ENCODE measurements around the gene TBC1D5. TPM values are rescaled to one million over a fixed set of nuclear protein-coding genes. Genes with fewer than 3 reads are reported as not detected.

Gene TBC1D5
- total RNA-seq, 1 experiment from 2014 or later = 88.0 TPM

DNA sequence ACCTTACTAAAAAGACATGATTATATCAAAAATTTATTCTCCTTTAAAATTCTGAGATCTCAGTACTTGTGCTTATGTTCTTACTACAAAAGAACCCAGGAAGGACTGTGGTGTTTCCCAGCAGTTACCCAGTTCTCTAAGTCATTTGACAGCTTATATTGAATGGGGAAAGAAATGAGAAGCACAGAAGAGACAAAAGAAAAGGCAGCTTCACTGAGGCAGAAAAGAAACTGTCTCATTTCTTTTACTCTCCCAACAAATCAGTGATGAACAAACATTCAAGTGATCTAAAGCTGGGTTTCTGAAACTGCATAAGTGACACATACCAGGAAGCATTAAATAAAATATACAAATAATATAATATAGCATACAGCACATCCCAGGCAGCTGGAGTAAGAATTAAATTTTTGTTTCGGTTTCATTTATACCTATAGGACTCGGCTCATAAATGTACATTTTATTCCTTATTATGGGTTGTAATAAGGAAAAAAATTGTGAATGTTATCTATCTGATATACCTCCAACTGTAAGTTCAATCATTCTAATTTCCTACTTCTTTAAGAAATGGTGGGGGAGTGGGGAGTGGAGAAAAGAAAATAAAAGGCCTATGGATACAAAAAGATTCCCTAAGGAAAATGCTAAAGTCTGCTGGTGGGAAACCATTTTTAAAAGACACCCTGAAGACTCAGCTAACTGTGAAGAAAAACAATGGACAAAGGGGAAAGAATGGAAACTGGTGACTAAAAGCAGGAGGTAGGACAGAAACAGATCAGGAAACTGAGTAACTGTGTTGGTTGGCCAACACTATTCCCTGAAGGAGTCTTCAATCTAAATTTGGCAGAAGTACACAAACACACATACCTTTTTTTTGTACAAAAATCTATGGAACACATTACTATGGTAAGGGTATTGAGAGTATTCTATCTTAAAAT lies 156.8 kb downstream of the TBC1D5 start:
- peak; percentile 61 for DNase-seq (ENCODE audit: low read depth, low spot score)

DNA sequence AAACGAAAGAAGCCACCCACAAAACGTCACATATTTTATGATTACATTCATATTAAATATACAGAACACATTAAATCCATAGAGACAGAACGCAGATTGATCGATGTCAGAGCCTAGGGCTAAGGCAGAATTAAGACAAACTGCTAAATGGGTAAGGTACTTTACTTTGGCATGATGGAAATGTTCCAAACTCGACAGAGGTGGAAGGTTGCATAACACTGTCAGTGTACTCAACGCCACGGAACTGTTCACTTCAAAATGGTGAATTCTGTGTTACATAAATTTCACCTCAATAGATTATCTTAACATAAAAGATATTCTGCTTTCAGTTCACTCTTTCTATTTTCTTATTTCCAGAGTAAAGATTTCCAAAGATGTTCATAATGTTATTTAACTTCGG lies 158.4 kb downstream of the TBC1D5 start:
- DNase-seq (ENCODE audit: low read depth, low spot score) = no peak
- in situ Hi-C loops (cut with HindIII; ENCODE audit: low pct_unique_long_range_greater_than_20kb, low sequenced_read_pairs) = no loop called here

More for the DNA sequence above, 156.8 kb downstream of the TBC1D5 start:
- in situ Hi-C loops (cut with HindIII; ENCODE audit: low pct_unique_long_range_greater_than_20kb, low sequenced_read_pairs) = no loop called here

DNA sequence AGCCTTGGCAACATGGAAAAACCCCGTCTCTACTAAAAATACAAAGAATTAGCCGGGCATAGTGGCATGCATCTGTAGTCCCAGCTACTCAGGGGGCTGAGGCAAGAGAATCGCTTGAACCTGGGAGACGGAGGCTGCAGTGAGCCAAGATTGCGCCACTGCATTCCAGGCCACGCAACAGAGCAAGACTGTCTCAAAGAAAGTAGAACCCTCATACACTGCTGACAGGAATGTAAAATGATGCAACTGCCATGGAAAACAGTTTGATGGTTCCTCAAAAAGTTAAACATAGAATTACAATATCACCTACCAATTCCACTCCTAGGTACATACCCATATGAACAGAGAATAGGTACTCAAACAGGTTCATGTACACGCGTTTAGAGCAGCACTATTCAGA lies 158.9 kb downstream of the TBC1D5 start:
- in situ Hi-C loops (cut with HindIII; ENCODE audit: low pct_unique_long_range_greater_than_20kb, low sequenced_read_pairs) = no loop called here
- no peak for DNase-seq (ENCODE audit: low read depth, low spot score)

DNA sequence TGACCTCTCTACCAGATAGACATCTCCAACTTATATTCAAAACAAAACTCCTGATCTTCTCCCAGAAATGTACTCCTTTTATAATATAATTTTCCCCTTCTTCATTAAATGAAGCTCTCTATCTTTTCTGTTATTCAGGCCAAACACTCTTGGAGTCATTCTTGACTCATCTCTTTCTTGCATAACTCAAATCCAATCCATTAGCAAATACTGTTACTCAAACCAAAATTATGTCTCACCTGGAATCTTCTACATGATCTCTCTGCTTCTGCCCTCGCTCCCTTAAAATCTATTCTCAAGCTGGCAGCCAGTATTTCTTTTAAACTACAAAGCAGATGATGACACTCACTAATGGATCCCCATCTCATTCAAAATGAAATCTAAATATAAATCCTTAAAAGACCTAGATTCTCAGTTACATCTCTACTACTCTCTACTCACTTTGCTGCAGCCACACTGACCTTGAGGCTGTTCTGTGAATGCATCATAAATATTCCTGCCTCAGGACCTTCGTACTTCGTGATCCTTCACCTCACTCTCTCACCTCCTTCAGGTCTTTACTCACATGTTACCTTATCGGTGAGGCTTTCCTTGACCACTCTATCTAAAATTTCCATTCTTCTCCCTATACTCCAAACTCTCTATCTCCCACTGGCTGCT lies 160.9 kb downstream of the TBC1D5 start:
- no peak for DNase-seq (ENCODE audit: low read depth, low spot score)
- in situ Hi-C loops (cut with HindIII; ENCODE audit: low pct_unique_long_range_greater_than_20kb, low sequenced_read_pairs) = no loop called here

DNA sequence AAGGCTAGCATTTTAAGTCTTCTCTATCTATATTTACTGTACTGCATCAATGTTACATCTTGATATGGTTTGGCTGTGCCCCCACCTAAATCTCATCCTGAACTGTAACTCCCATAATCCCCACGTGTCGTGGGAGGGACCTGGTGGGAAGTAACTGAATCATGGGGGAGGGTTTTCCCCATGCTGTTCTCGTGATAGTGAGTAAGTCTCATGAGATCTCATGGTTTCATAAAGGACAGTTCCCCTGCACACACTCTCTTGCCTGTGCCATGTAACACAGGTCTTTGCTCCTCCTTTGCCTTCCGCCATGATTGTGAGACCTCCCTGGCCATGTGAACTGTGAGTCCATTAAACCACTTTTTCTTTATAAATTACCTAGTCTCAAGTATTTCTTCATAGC lies 161.5 kb downstream of the TBC1D5 start:
- DNase-seq (ENCODE audit: low read depth, low spot score) = no peak
- in situ Hi-C loops (cut with HindIII; ENCODE audit: low pct_unique_long_range_greater_than_20kb, low sequenced_read_pairs) = no loop called here

DNA sequence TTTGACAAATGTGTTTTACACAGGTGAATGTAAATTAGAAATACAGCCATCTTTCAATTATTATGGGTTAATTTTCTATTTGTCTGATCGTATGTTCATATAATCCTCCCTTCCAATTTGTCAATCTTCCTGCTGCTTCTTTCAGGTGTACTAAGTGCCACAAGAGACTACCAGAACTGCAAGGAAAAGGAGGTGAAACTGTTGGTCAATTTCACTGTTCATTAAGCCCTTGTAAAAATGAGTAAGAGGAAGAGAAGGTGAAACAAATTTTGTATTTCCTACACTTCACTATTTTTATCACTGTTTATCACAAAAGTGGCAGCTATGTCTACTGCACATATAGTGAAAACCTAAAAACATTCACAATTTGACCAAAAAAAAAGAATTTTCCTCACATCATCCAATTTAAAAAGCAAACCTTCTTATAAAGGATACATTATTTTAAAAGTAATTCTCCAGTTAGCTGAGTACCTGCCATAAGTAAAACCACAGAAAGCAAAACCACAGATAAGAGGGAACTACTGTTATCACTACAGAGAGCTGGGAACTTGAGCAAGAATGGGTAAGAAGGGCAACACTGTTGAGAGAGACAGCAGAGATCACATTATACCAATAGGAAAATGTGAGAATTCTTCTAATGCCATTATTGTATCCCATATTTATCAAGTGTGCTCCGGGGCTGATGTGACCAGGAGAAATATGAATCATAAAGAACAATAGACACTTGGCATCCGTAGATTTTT lies 163.0 kb downstream of the TBC1D5 start:
- in situ Hi-C loops (cut with HindIII; ENCODE audit: low pct_unique_long_range_greater_than_20kb, low sequenced_read_pairs) = no loop called here
- peak; percentile 56 for DNase-seq (ENCODE audit: low read depth, low spot score)

DNA sequence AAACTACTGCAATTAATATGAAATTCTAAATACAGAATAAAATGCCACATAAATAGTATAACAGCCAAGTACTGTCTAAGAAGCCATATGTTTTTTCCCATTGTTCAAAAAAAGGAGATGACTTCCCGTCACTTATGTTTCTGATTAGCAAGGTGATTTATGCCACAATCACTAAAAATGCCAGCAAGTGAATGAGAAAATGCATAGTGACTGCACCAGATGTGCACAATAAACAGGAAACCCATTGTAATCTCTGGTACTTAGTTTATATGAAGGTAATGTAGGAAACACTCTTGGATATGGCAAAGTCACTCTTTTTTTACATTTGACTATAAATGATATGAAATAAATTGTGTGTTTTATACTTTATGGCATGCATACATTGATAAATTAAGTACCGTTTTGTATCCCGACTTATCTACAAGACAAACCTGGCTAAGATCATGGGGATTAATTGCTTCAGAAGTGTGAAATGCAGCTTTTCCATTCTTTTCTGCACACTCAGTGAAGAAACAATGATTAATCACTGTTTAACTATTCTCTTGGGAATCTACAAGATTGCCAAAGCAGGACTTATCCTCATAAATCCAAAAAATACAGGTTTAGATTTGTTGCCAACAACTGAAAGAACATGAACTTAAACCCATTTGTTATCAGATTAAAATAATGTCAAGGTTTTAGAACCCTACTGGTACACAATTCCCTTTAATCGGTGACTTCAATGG lies 164.5 kb downstream of the TBC1D5 start:
- no peak for DNase-seq (ENCODE audit: low read depth, low spot score)
- in situ Hi-C loops (cut with HindIII; ENCODE audit: low pct_unique_long_range_greater_than_20kb, low sequenced_read_pairs) = no loop called here

DNA sequence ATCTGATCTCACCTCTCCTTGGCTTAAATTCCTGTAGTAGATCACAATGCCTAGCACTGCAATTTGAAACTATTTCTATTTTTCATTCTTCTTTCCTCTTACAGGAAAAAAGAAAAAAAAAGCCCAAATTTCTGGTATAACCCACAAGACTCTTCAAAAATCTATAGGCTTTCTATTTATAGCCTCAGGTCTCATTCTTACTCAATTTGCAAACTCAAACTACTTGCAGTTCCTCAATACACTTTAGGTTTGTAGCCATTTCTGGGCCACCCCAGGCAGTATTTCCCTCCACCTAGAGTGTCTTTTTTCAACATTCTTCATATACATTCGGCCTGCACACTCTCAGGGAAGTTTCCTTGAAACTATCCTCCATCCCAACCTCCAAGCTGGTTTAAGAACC lies 169.0 kb downstream of the TBC1D5 start:
- no peak for DNase-seq (ENCODE audit: low read depth, low spot score)
- in situ Hi-C loops (cut with HindIII; ENCODE audit: low pct_unique_long_range_greater_than_20kb, low sequenced_read_pairs) = no loop called here

DNA sequence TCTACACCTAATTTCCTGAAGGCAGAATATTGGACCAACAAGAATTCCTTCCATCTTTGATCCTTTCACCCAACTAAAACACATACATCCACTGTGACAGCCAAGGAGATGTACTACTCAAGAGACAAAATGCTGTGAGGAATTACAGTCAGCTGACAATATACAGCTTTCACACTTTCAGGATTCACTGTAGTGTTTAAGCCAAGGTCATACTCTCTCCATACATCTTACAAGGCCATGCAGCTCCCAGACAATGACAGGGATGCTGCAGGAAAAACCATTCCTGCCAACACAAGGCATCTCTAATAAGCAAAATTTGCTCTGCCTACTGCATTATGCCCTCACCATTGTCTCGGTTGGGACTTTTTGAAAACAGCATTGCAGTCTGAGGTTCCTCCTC lies 170.7 kb downstream of the TBC1D5 start:
- in situ Hi-C loops (cut with HindIII; ENCODE audit: low pct_unique_long_range_greater_than_20kb, low sequenced_read_pairs) = no loop called here
- no peak for DNase-seq (ENCODE audit: low read depth, low spot score)

DNA sequence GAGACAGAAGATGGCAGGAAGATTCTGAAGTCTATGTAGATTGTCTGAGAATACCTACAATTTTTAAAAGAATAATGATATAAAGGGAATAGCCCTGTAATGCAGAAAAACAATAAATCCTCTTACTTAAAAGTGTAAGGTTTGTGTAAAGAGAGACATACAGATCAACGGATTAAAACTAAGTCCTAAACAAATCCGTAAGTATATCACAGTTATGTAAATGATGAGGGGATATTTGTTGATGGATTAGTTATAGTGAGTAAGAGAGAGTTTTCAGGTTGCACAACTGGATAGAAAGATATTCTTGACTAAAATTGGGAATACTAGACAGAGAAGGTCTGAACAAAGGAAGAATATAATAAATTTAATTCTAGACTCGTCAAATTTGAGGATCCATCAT lies 179.6 kb downstream of the TBC1D5 start:
- no peak for DNase-seq (ENCODE audit: low read depth, low spot score)
- in situ Hi-C loops (cut with HindIII; ENCODE audit: low pct_unique_long_range_greater_than_20kb, low sequenced_read_pairs) = no loop called here

DNA sequence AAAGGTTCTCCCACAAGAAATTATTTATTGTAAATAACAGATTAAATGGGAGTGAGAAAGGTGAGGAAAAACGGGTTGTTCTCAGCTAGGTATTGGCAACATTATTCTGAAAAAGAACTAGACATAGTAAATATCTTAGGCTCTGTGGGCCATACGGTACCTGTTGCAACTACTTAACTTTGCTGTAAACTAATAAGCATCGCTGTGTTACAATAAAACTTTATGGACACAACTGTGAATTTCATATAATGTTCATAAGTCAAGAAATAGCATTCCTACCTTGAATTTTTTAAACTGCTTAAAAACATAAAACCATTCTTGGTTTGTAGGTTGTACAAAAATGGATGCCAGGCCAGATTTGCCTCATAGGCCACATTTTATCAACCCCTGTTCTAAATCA lies 183.9 kb downstream of the TBC1D5 start:
- DNase-seq (ENCODE audit: low read depth, low spot score) = no peak
- in situ Hi-C loops (cut with HindIII; ENCODE audit: low pct_unique_long_range_greater_than_20kb, low sequenced_read_pairs) = no loop called here

DNA sequence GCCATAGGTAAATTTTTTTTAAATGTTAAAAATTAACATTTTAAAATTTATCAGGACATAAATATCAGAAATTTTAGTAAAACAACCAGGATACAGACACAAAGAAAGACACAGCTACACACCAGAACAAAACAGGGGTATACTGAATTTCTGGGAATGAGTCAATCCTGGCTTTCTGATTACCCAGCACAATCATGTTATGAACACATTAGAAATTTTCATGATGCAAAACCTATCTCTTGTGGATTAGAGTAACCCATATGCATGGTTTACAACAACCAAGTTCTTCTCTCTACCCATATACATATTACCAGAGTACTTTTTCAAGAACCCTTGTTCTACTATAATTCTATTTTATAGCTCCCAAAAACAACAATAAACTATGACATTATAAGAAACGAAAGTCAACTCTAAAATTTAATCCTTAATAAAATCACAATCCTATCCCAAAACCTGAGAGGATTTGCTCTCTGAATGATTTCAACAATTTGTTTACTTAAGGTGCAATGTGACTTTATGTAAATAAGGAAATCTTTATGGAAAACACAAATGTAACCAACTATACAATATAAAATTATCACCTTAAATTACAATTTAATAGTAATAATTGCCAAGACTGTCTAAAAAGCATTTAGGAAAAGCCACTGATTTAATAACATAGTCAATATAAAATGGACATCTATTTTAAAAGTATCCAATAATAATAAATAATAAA lies 184.5 kb downstream of the TBC1D5 start:
- in situ Hi-C loops (cut with HindIII; ENCODE audit: low pct_unique_long_range_greater_than_20kb, low sequenced_read_pairs) = no loop called here
- no peak for DNase-seq (ENCODE audit: low read depth, low spot score)

DNA sequence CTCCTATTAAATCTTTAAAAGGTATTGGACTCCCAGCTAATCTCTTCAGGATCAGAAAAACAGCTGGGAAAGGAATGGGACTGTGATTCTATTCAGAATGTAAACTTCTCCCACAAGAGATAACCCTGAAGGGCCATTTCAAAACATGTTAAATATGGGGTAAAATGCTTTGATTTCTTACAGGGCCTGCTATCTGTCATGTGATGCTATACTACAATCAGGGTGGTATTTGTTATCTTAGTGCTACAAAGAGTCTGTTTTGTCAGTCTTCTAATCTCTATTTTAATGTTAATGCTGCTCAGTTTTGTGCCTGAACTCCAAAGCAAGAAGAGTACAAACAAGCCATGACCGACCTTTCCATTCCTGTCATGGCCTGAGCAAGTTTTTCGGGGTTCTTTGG lies 186.9 kb downstream of the TBC1D5 start:
- DNase-seq (ENCODE audit: low read depth, low spot score) = no peak
- in situ Hi-C loops (cut with HindIII; ENCODE audit: low pct_unique_long_range_greater_than_20kb, low sequenced_read_pairs) = no loop called here

DNA sequence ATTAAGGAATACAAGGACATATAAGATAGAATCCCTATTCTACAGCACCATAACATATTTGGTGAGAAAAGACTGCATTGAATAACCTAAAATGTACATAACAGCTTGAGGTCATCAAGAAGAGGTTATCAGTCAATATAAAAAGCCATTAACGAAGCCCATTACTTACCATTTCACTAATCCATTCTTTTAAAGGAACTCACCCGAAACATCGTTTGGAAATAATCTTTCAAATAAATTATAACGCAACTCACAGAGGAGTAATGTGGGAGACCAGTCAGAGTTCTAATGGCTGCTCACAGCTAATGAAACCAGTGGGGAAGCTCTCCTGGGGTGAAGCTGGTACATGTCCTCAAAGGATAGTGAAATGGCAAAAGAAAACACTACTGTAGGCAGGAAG lies 188.4 kb downstream of the TBC1D5 start:
- DNase-seq (ENCODE audit: low read depth, low spot score) = no peak
- in situ Hi-C loops (cut with HindIII; ENCODE audit: low pct_unique_long_range_greater_than_20kb, low sequenced_read_pairs) = no loop called here

DNA sequence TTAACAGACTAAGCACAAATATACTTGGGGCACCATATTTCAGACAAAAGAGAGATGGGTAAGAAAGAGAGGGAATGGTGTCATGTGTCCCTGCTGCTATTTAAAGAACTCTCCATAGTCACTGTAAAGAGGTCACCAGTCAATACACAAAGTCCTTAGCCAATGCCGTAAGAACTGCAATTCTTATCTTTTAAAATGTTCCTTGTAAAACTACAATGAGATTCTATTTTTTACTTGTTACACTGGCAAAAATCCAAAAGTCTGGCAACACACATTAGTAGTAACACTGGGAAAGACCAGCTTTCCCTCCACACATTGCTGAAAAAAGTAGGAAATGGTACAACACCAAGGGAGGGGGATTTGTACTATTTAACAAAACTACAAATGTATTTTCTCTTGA lies 189.4 kb downstream of the TBC1D5 start:
- in situ Hi-C loops (cut with HindIII; ENCODE audit: low pct_unique_long_range_greater_than_20kb, low sequenced_read_pairs) = no loop called here
- no peak for DNase-seq (ENCODE audit: low read depth, low spot score)

DNA sequence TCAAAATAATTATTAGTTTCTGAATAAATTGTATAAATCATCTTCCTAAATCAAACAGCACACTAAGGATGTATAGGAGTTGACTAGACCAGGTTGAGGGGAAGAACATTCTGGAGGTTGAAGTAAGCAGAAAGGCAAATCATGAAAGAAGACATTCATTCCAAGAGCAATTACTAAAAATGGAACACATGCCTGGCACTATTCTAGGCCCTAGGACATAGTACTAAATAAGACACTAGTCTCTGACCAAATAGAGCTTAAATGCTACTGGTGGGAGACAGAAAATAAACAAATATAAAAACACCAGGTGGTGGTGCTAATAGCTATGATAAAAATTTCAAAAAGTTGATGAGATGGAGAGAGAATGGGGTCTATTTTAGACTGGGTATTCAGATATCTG lies 190.1 kb downstream of the TBC1D5 start:
- DNase-seq (ENCODE audit: low read depth, low spot score) = peak; percentile 20
- in situ Hi-C loops (cut with HindIII; ENCODE audit: low pct_unique_long_range_greater_than_20kb, low sequenced_read_pairs) = no loop called here

DNA sequence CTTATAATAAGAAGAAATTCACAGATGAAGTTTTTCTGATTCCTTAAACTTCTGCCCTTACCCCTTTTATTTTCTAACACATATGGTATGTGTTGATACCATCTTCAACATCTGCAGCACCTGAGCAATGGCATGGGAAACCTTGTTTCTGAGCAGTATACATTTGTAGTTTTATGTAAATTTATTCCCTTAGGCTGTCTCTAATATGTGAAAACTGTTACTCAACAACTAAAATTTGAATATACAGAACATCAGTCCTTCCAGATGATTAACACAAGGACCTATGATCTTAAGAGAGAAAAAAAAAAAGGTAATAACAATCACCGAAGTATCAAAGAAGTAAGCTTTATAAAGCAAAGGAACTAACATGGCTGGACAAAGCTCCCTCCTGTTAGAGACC lies 190.5 kb downstream of the TBC1D5 start:
- in situ Hi-C loops (cut with HindIII; ENCODE audit: low pct_unique_long_range_greater_than_20kb, low sequenced_read_pairs) = no loop called here
- no peak for DNase-seq (ENCODE audit: low read depth, low spot score)
